NT2/D1 (cell line): ENCODE data around the gene NEK10.

Source experiments
- YY1 ChIP-seq: IDR thresholded peaks from 2 replicates; pipeline ENCODE4 v1.6.1; 2011; ENCODE audit not compliant: insufficient read length, insufficient read depth
- ZNF274 ChIP-seq: IDR thresholded peaks from 2 replicates; pipeline ENCODE4 v1.6.1; 2011; ENCODE audit warnings: mild to moderate bottlenecking, low read depth, low read length

- TF ChIP-seq YY1 (no peak), ZNF274 (no peak)
Measured at GRCh38 chr3:27326629-27327545, 42.3 kb downstream of the NEK10 start.
